Neural progenitor cell (in vitro differentiated cells): ENCODE measurements around the gene ZKSCAN7. TPM values are rescaled to one million over a fixed set of nuclear protein-coding genes. Genes with fewer than 3 reads are reported as not detected.
A peak's percentile ranks its signal among the peaks of the same experiment; 100 is the strongest.

ENCODE experiments used
- DNase-seq: peaks from one replicate; pipeline ENCODE4 v3.0.0-alpha.2; 2016; ENCODE audit warnings: low spot score
- H2AFZ ChIP-seq: fragments of 200-600 bp; sonication (generic); replicated peaks from 2 replicates; pipeline ENCODE4 v1.6.1; 2016; ENCODE audit warnings: antibody characterized with exemption
- H3F3A ChIP-seq: fragments of 200-600 bp; sonication (generic); 2 replicates; pipeline ENCODE4 v1.6.1; 2016; ENCODE audit warnings: antibody characterized with exemption, low read depth
- H3K27ac ChIP-seq: fragments of 200-600 bp; sonication (generic); 2 replicates; pipeline ENCODE4 v1.5.1; 2016; ENCODE audit warnings: mild to moderate bottlenecking
- H3K27me3 ChIP-seq: fragments of 200-600 bp; sonication (generic); 2 replicates; pipeline ENCODE4 v1.6.1; 2016; ENCODE audit warnings: mild to moderate bottlenecking, moderate library complexity
- H3K36me3 ChIP-seq: fragments of 200-600 bp; sonication (generic); 2 replicates; pipeline ENCODE4 v1.5.1; 2016
- H3K4me1 ChIP-seq: fragments of 200-600 bp; sonication (generic); 2 replicates; pipeline ENCODE4 v1.6.1; 2016; ENCODE audit warnings: mixed run types
- H3K4me2 ChIP-seq: fragments of 200-600 bp; sonication (generic); 2 replicates; pipeline ENCODE4 v1.6.1; 2016
- H3K4me3 ChIP-seq: fragments of 200-600 bp; sonication (generic); 2 replicates; pipeline ENCODE4 v1.5.1; 2016
- H3K79me2 ChIP-seq: fragments of 200-600 bp; sonication (generic); 2 replicates; pipeline ENCODE4 v1.6.1; 2016; ENCODE audit warnings: low read depth
- H3K9ac ChIP-seq: fragments of 200-600 bp; sonication (generic); 2 replicates; pipeline ENCODE4 v1.6.1; 2016
- H3K9me3 ChIP-seq: fragments of 200-600 bp; sonication (generic); 2 replicates; pipeline ENCODE4 v1.5.1; 2016; ENCODE audit warnings: low read depth
- H4K20me1 ChIP-seq: fragments of 200-600 bp; sonication (generic); 2 replicates; pipeline ENCODE4 v1.6.1; 2016; ENCODE audit warnings: low read depth
- H3K27ac Mint-ChIP-seq: 3 replicates; pipeline ENCODE4 v1.8.0; 2021; ENCODE audit warnings: mixed read lengths
- H3K27me3 Mint-ChIP-seq: 2 replicates; pipeline ENCODE4 v1.8.0; 2022; ENCODE audit warnings: low read depth, mild to moderate bottlenecking, inconsistent platforms, moderate library complexity, mixed read lengths; ENCODE audit not compliant: insufficient read depth
- H3K36me3 Mint-ChIP-seq: 3 replicates; pipeline ENCODE4 v1.8.0; 2021; ENCODE audit warnings: mixed read lengths
- H3K4me1 Mint-ChIP-seq: 3 replicates; pipeline ENCODE4 v1.8.0; 2021; ENCODE audit warnings: mixed read lengths
- H3K4me3 Mint-ChIP-seq: 3 replicates; pipeline ENCODE4 v1.8.0; 2021; ENCODE audit warnings: mild to moderate bottlenecking, moderate library complexity, mixed read lengths
- H3K9me3 Mint-ChIP-seq: 3 replicates; pipeline ENCODE4 v1.8.0; 2020; ENCODE audit warnings: mixed read lengths
- CTCF ChIP-seq: fragments of 200-600 bp; sonication (generic); IDR thresholded peaks from 2 replicates; pipeline ENCODE4 v1.5.1; 2017; ENCODE audit warnings: antibody characterized with exemption, mild to moderate bottlenecking
- EZH2 ChIP-seq: fragments of 200-600 bp; sonication (generic); IDR thresholded peaks from 2 replicates; pipeline ENCODE4 v1.6.1; 2017; ENCODE audit warnings: antibody characterized with exemption, mild to moderate bottlenecking, moderate library complexity
- EZH2phosphoT487 ChIP-seq: fragments of 200-600 bp; sonication (generic); IDR thresholded peaks from 2 replicates; pipeline ENCODE4 v1.6.1; 2017; ENCODE audit warnings: antibody characterized with exemption
- total RNA-seq: library from RNA; depleted of rRNA; stranded (reverse); fragments of >200 nt; gene quantifications from 2 replicates; pipeline ENCODE4 v1.2.3, GENCODE V29; 2015; ENCODE audit warnings: low replicate concordance

The ZKSCAN7 gene
- total RNA-seq, 1 donor from 2014 or later = 14.1 TPM

GRCh38 chr3:44584646-44585501 is 29.9 kb downstream of the ZKSCAN7 start, which contains the start of gene ZNF660:
TSS of gene ZNF660 (plus strand) at chr3:44584964. CDS start at chr3:44594194, 9,230 bp downstream.
- Histone ChIP-seq H3K27me3 (no peaks in the 10 kb centered on the region), H3K9me3 (no peaks in the 10 kb centered on the region), H3K9ac (peak within 1 kb of the TSS; percentile 92), H3K4me2 (peak within 1 kb of the TSS; percentile 88), H2AFZ (peak within 1 kb of the TSS; percentile 69), H3F3A (peaks cover 7% of the 10 kb centered on the region), H4K20me1 (no peaks in the 10 kb centered on the region), H3K79me2 (peaks cover 35% of the 10 kb centered on the region), H3K4me3 (peak within 1 kb of the TSS; percentile 80), H3K27ac (peak within 1 kb of the TSS; percentile 72), H3K36me3 (peaks cover 20% of the 10 kb centered on the region), H3K4me1 (peaks cover 9% of the 10 kb centered on the region)
- peak within 1 kb of the TSS; percentile 95 for H3K4me3 Mint-ChIP-seq
- peaks cover 52% of the 10 kb centered on the region for H3K36me3 Mint-ChIP-seq
- DNase-seq = peak; percentile 97
- TF ChIP-seq EZH2phosphoT487 (no peak), EZH2 (no peak), CTCF (no peak)
- H3K4me1 Mint-ChIP-seq = peaks cover 16% of the 10 kb centered on the region
- H3K27ac Mint-ChIP-seq = peak within 1 kb of the TSS; percentile 98
- peaks cover 26% of the 10 kb centered on the region for H3K9me3 Mint-ChIP-seq
- H3K27me3 Mint-ChIP-seq = no peaks in the 10 kb centered on the region

GRCh38 chr3:44596621-44597020 is 41.6 kb downstream of the ZKSCAN7 start:
- no peak for DNase-seq

GRCh38 chr3:44601749-44602148 is 46.8 kb downstream of the ZKSCAN7 start:
- Histone ChIP-seq H3K9ac (no peak overlapping the region), H3F3A (no peaks in the 10 kb centered on the region), H4K20me1 (no peaks in the 10 kb centered on the region), H2AFZ (no peak overlapping the region), H3K4me1 (no peaks in the 10 kb centered on the region), H3K27ac (no peak overlapping the region), H3K4me2 (no peak overlapping the region), H3K79me2 (peaks cover 4% of the 10 kb centered on the region), H3K36me3 (peaks cover 9% of the 10 kb centered on the region), H3K4me3 (no peak overlapping the region), H3K9me3 (peaks cover 4% of the 10 kb centered on the region), H3K27me3 (no peaks in the 10 kb centered on the region)
- no peaks in the 10 kb centered on the region for H3K27me3 Mint-ChIP-seq
- no peak for TF ChIP-seq EZH2phosphoT487
- no peak for TF ChIP-seq EZH2
- TF ChIP-seq CTCF = no peak
- H3K4me3 Mint-ChIP-seq = no peak overlapping the region
- H3K4me1 Mint-ChIP-seq = no peaks in the 10 kb centered on the region
- no peak for DNase-seq
- H3K9me3 Mint-ChIP-seq = peaks cover 86% of the 10 kb centered on the region
- H3K27ac Mint-ChIP-seq = no peak overlapping the region
- H3K36me3 Mint-ChIP-seq = peaks cover 81% of the 10 kb centered on the region

More at GRCh38 chr3:44596621-44597020, 41.6 kb downstream of the ZKSCAN7 start:
- Mint-ChIP-seq H3K9me3 (peaks cover 87% of the 10 kb centered on the region), H3K27ac (no peak overlapping the region), H3K4me1 (no peaks in the 10 kb centered on the region), H3K4me3 (no peak overlapping the region), H3K36me3 (peaks cover 88% of the 10 kb centered on the region), H3K27me3 (no peaks in the 10 kb centered on the region)
- Histone ChIP-seq H3K4me3 (no peak overlapping the region), H3K4me2 (no peak overlapping the region), H3F3A (no peaks in the 10 kb centered on the region), H3K36me3 (peaks cover 53% of the 10 kb centered on the region), H3K27me3 (no peaks in the 10 kb centered on the region), H3K27ac (no peak overlapping the region), H3K79me2 (peaks cover 15% of the 10 kb centered on the region), H3K9ac (no peak overlapping the region), H3K4me1 (no peaks in the 10 kb centered on the region), H2AFZ (no peak overlapping the region), H3K9me3 (peaks cover 23% of the 10 kb centered on the region), H4K20me1 (no peaks in the 10 kb centered on the region)
- TF ChIP-seq EZH2phosphoT487 (no peak), CTCF (no peak), EZH2 (no peak)
